ENCODE results near the gene TAS1R1.

DNA sequence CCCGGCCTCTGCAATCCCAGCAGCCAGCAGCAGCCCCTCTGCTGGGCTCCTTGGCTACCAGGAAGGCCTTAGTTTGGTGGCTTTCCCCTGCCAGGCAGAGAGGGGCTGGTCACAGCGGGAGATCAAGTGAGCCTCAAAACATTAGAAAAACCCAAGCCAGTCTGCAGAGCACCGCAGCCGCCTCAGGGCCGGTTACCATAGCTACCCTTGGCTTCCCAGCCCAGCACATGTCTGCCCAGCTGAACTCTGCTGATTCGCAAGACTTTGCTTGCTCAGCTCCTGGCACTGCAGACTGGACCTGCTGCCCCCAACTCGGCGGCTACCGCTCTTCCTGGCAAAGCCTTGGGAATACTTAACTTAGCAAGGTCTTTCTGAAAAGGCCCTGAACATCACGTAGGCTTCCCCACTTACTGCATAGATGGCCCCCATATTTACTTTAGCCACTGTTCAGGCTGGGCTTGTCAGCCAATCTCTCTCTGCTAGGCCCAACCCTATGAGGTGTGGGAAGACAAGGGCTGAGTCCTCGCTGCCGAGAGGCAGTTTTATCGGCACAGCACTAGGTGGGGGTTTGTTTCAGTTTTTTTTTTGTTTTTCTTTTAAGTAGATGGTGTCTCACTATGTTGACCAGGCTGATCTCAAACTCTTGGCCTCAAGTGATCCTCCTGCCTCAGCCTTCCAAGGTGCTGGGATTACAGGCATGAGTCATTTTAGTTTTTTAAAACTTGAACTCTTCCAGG lies 35.0 kb upstream of the TAS1R1 start:
- TF ChIP-seq, protein P1, sequence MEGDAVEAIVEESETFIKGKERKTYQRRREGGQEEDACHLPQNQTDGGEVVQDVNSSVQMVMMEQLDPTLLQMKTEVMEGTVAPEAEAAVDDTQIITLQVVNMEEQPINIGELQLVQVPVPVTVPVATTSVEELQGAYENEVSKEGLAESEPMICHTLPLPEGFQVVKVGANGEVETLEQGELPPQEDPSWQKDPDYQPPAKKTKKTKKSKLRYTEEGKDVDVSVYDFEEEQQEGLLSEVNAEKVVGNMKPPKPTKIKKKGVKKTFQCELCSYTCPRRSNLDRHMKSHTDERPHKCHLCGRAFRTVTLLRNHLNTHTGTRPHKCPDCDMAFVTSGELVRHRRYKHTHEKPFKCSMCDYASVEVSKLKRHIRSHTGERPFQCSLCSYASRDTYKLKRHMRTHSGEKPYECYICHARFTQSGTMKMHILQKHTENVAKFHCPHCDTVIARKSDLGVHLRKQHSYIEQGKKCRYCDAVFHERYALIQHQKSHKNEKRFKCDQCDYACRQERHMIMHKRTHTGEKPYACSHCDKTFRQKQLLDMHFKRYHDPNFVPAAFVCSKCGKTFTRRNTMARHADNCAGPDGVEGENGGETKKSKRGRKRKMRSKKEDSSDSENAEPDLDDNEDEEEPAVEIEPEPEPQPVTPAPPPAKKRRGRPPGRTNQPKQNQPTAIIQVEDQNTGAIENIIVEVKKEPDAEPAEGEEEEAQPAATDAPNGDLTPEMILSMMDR (IDR thresholded peaks at IDR 0.05), result no peak
- TF ChIP-seq POLR2A (IDR thresholded peaks at IDR 0.05), result no peak

Measured in body of pancreas (tissue), 4 donors.